CD14-positive monocyte (primary cell): ENCODE results near the gene USP48. TPM values are rescaled to one million over a fixed set of nuclear protein-coding genes. Genes with fewer than 3 reads are reported as not detected.

Experiments
- DNase-seq, 3 donors: peaks; one replicate each; pipeline ENCODE4 v3.0.0-alpha.2; 2011 to 2022
- H2AFZ ChIP-seq: 2 replicates; pipeline ENCODE4 v1.6.0; 2012; ENCODE audit warnings: mild to moderate bottlenecking, low read depth, low read length, inconsistent platforms; ENCODE audit not compliant: insufficient read depth, poor library complexity, severe bottlenecking
- H3K27ac ChIP-seq, 2 donors: 1 replicate in 1 of 2; 2 replicates in 1 of 2; pipeline ENCODE4 v1.5.1; 2012 to 2013; ENCODE audit warnings: low read length in 2 of 2, control low read depth in 1 of 2, inconsistent platforms in 1 of 2, low read depth in 1 of 2, mild to moderate bottlenecking in 1 of 2
- H3K27me3 ChIP-seq, 2 donors: one replicate each; pipeline versions ENCODE4 v1.6.0 to v1.6.1; 2011 to 2013; ENCODE audit warnings: low read length in 2 of 2; ENCODE audit not compliant: control insufficient read depth in 2 of 2, insufficient read depth in 2 of 2
- H3K36me3 ChIP-seq, 2 donors: replicated peaks in 1 of 2; 1 replicate in 1 of 2; 2 replicates in 1 of 2; pipeline versions ENCODE4 v1.5.1 to v1.6.1; 2012 to 2013; ENCODE audit warnings: low read length in 2 of 2, control low read depth in 1 of 2, inconsistent platforms in 1 of 2, mild to moderate bottlenecking in 1 of 2; ENCODE audit not compliant: insufficient read depth in 2 of 2, control insufficient read depth in 1 of 2
- H3K4me1 ChIP-seq, 2 donors: 1 replicate in 1 of 2; 2 replicates in 1 of 2; pipeline versions ENCODE4 v1.5.1 to v1.6.1; 2012 to 2013; ENCODE audit warnings: low read length in 2 of 2, control low read depth in 1 of 2, inconsistent platforms in 1 of 2, mild to moderate bottlenecking in 1 of 2, moderate library complexity in 1 of 2; ENCODE audit not compliant: insufficient read depth in 2 of 2, control insufficient read depth in 1 of 2
- H3K4me2 ChIP-seq: replicated peaks from 2 replicates; pipeline ENCODE3; 2012; ENCODE audit warnings: low read length, moderate library complexity, mild to moderate bottlenecking; ENCODE audit not compliant: poor library complexity, severe bottlenecking; ENCODE audit errors: extremely low read depth
- H3K4me3 ChIP-seq, 3 experiments: fragments of 200-600 bp in 1 of 3; sonication (generic) in 1 of 3; replicated peaks in 1 of 3; 1 replicate in 2 of 3; 2 replicates in 1 of 3; pipeline ENCODE4 v1.5.1; 2011 to 2013; ENCODE audit warnings: low read length in 3 of 3, mild to moderate bottlenecking in 3 of 3, control low read depth in 2 of 3, low read depth in 2 of 3, inconsistent platforms in 1 of 3, moderate library complexity in 1 of 3
- H3K79me2 ChIP-seq: 2 replicates; pipeline ENCODE4 v1.6.0; 2012; ENCODE audit warnings: mild to moderate bottlenecking, control low read depth, inconsistent platforms, low read length, moderate library complexity; ENCODE audit not compliant: insufficient read depth
- H3K9ac ChIP-seq: 2 replicates; pipeline ENCODE4 v1.6.0; 2017; ENCODE audit warnings: low read length, mild to moderate bottlenecking; ENCODE audit not compliant: insufficient read depth, poor library complexity, severe bottlenecking
- H3K9me3 ChIP-seq, 2 donors: replicated peaks in 1 of 2; 1 replicate in 1 of 2; 2 replicates in 1 of 2; pipeline versions ENCODE4 v1.5.1 to v1.6.1; 2012 to 2013; ENCODE audit warnings: low read length in 2 of 2, control low read depth in 1 of 2; ENCODE audit not compliant: control insufficient read depth in 1 of 2, insufficient read depth in 1 of 2
- H4K20me1 ChIP-seq: 2 replicates; pipeline ENCODE4 v1.6.0; 2012; ENCODE audit warnings: mild to moderate bottlenecking, low read length, control low read depth, moderate library complexity; ENCODE audit not compliant: insufficient read depth
- H3K27ac Mint-ChIP-seq, 7 donors: one replicate each; pipeline ENCODE4 v1.8.0; 2020; ENCODE audit warnings: mild to moderate bottlenecking in 7 of 7, mixed read lengths in 7 of 7, moderate library complexity in 6 of 7, inconsistent platforms in 2 of 7
- H3K27me3 Mint-ChIP-seq, 3 donors: one replicate each; pipeline ENCODE4 v1.8.0; 2021 to 2022; ENCODE audit warnings: low read depth in 3 of 3, mild to moderate bottlenecking in 3 of 3, mixed read lengths in 3 of 3, moderate library complexity in 3 of 3, inconsistent platforms in 1 of 3
- H3K36me3 Mint-ChIP-seq, 2 donors: one replicate each; pipeline ENCODE4 v1.8.0; 2020; ENCODE audit warnings: mixed read lengths in 2 of 2, inconsistent platforms in 1 of 2, mild to moderate bottlenecking in 1 of 2
- H3K4me1 Mint-ChIP-seq: one replicate; pipeline ENCODE4 v1.8.0; 2020; ENCODE audit warnings: mild to moderate bottlenecking, mixed read lengths
- H3K4me3 Mint-ChIP-seq, 2 donors: one replicate each; pipeline ENCODE4 v1.8.0; 2020; ENCODE audit warnings: mild to moderate bottlenecking in 2 of 2, mixed read lengths in 2 of 2, moderate library complexity in 1 of 2
- H3K9me3 Mint-ChIP-seq, 7 donors: one replicate each; pipeline ENCODE4 v1.8.0; 2020 to 2022; ENCODE audit warnings: mixed read lengths in 7 of 7, mild to moderate bottlenecking in 6 of 7, moderate library complexity in 6 of 7, inconsistent platforms in 2 of 7
- CTCF ChIP-seq: fragments of 200-600 bp; IDR thresholded peaks from one replicate; pipeline ENCODE4 v1.8.0; 2022; ENCODE audit warnings: antibody characterized with exemption, mild to moderate bottlenecking
- WGBS: methylation state at CpG from one replicate; pipeline ENCODE4 v1.1.5; 2013; ENCODE audit warnings: missing lambda C conversion rate; ENCODE audit not compliant: insufficient coverage; 5-methylcytosine and 5-hydroxymethylcytosine counted together
- intact Hi-C, 2 donors: fragments of 100-400 bp; cut with micrococcal nuclease; formaldehyde crosslinking; loops; one replicate each; pipeline versions ENCODE4 v1.15.0 to v1.15.1; 2023
- polyA plus RNA-seq, 3 donors: library from polyadenylated mRNA; depleted of rRNA in 1 of 3; unstranded in 2 of 3; stranded (reverse) in 1 of 3; fragments of 300-500 nt in 2 of 3; fragments of >200 nt in 1 of 3; fragmentation: Illumina TruSeq in 2 of 3; gene quantifications; 1 replicate in 2 of 3; 2 replicates in 1 of 3; pipeline ENCODE4 v1.2.3, GENCODE V29; 2012 to 2021

USP48 gene
- polyA plus RNA-seq, 3 donors = 26.5 to 40.2 (median 34.3) TPM

GRCh38 chr1:21648791-21649190 lies 134.2 kb downstream of the USP48 start:
- Mint-ChIP-seq H3K27ac (no peak overlapping the region), H3K27me3 (peaks cover 42 to 52% (median 51%) of the 10 kb centered on the region in 3 donors), H3K36me3 (peaks cover 0 to 2% of the 10 kb centered on the region in 2 donors), H3K4me3 (no peak overlapping the region), H3K4me1 (peaks cover 6% of the 10 kb centered on the region), H3K9me3 (peaks cover 0 to 12% (median 4%) of the 10 kb centered on the region in 7 donors)
- WGBS = 43% methylated on average over 8 of the region's 10 CpGs
- no peaks in the 10 kb centered on the region for H4K20me1 ChIP-seq
- H3K79me2 ChIP-seq = no peaks in the 10 kb centered on the region
- H3K27ac ChIP-seq = no peak overlapping the region
- DNase-seq = no peak
- no peaks in the 10 kb centered on the region for H3K36me3 ChIP-seq
- intact Hi-C loops = no loop called here
- H3K4me2 ChIP-seq = no peak overlapping the region
- no peak for TF ChIP-seq CTCF
- no peaks in the 10 kb centered on the region for H3K4me1 ChIP-seq
- peaks cover 0 to 11% of the 10 kb centered on the region in 2 donors for H3K9me3 ChIP-seq
- no peak overlapping the region for H3K9ac ChIP-seq
- no peak overlapping the region for H3K4me3 ChIP-seq
- H3K27me3 ChIP-seq = peaks cover 17 to 43% of the 10 kb centered on the region in 2 donors
- H2AFZ ChIP-seq = no peak overlapping the region

GRCh38 chr1:21648352-21648730 lies 134.6 kb downstream of the USP48 start:
- H3K79me2 ChIP-seq = no peaks in the 10 kb centered on the region
- WGBS = 100% methylated on average over 1 of the region's 4 CpGs
- H3K27me3 ChIP-seq = peaks cover 17 to 39% of the 10 kb centered on the region in 2 donors
- no peaks in the 10 kb centered on the region for H3K36me3 ChIP-seq
- no peak overlapping the region for H3K4me2 ChIP-seq
- H4K20me1 ChIP-seq = no peaks in the 10 kb centered on the region
- Mint-ChIP-seq H3K27ac (no peak overlapping the region), H3K9me3 (peaks cover 0 to 12% (median 4%) of the 10 kb centered on the region in 7 donors), H3K36me3 (peaks cover 0 to 2% of the 10 kb centered on the region in 2 donors), H3K4me3 (no peak overlapping the region), H3K4me1 (peaks cover 6% of the 10 kb centered on the region), H3K27me3 (peaks cover 42 to 49% (median 48%) of the 10 kb centered on the region in 3 donors)
- no peak for DNase-seq
- peaks cover 0 to 11% of the 10 kb centered on the region in 2 donors for H3K9me3 ChIP-seq
- H3K27ac ChIP-seq = no peak overlapping the region
- H3K9ac ChIP-seq = no peak overlapping the region
- H3K4me1 ChIP-seq = no peaks in the 10 kb centered on the region
- no peak for TF ChIP-seq CTCF
- no peak overlapping the region for H2AFZ ChIP-seq
- no peak overlapping the region for H3K4me3 ChIP-seq
- intact Hi-C loops = no loop called here
